Naive thymus-derived CD4-positive, alpha-beta T cell (primary cell): ENCODE results near the gene FBXL17. TPM values are rescaled to one million over a fixed set of nuclear protein-coding genes. Genes with fewer than 3 reads are reported as not detected.
A peak's percentile ranks its signal among the peaks of the same experiment; 100 is the strongest.

Experiments used
- ATAC-seq: fragments of 150-1000 bp; cut with Tn5 transposase; 2 replicates; pipeline ENCODE4 v1.10.0; 2021; ENCODE audit warnings: mild to moderate bottlenecking, moderate library complexity
- CTCF ChIA-PET: fragments of 350-600 bp; sonication (Branson Sonifier 250); formaldehyde crosslinking; loops from one replicate; lab custom pipeline; 2021; ENCODE audit warnings: antibody characterized with exemption; lab: Charles Lee
- POLR2A ChIA-PET: fragments of 350-600 bp; sonication (Branson Sonifier 250); formaldehyde crosslinking; loops from one replicate; lab custom pipeline; 2021; ENCODE audit warnings: antibody characterized with exemption, inconsistent platforms; lab: Charles Lee
- DNase-seq, 9 donors: peaks; one replicate each; pipeline versions ENCODE4 v3.0.0 to v3.0.0-alpha.2; 2020 to 2022; ENCODE audit warnings: mixed read lengths in 1 of 9
- H3K27ac ChIP-seq: one replicate; pipeline ENCODE4 v1.7.0; 2013; ENCODE audit warnings: mild to moderate bottlenecking, low read depth, low read length, moderate library complexity
- H3K27me3 ChIP-seq, 2 donors: one replicate each; pipeline ENCODE4 v1.7.0; 2013; ENCODE audit warnings: low read length in 2 of 2, mild to moderate bottlenecking in 2 of 2, moderate library complexity in 2 of 2; ENCODE audit not compliant: control insufficient read depth in 2 of 2, insufficient read depth in 2 of 2
- H3K36me3 ChIP-seq, 3 experiments: 1 replicate in 2 of 3; 2 replicates in 1 of 3; pipeline ENCODE4 v1.7.0; 2013; ENCODE audit warnings: low read length in 3 of 3, mild to moderate bottlenecking in 3 of 3, moderate library complexity in 1 of 3; ENCODE audit not compliant: insufficient read depth in 3 of 3, control insufficient read depth in 2 of 3
- H3K4me1 ChIP-seq, 2 donors: one replicate each; pipeline ENCODE4 v1.7.0; 2013; ENCODE audit warnings: low read length in 2 of 2, mild to moderate bottlenecking in 2 of 2, moderate library complexity in 1 of 2; ENCODE audit not compliant: control insufficient read depth in 2 of 2, insufficient read depth in 2 of 2
- H3K4me3 ChIP-seq: 2 replicates; pipeline ENCODE4 v1.7.0; 2013; ENCODE audit warnings: mild to moderate bottlenecking, low read length
- H3K9me3 ChIP-seq, 3 experiments: 1 replicate in 2 of 3; 2 replicates in 1 of 3; pipeline ENCODE4 v1.7.0; 2013; ENCODE audit warnings: low read length in 3 of 3; ENCODE audit not compliant: control insufficient read depth in 2 of 3
- H3K27ac Mint-ChIP-seq, 9 donors: one replicate each; pipeline ENCODE4 v1.8.0; 2020 to 2022; ENCODE audit warnings: mixed read lengths in 9 of 9, mild to moderate bottlenecking in 8 of 9, moderate library complexity in 5 of 9, inconsistent platforms in 2 of 9
- H3K27me3 Mint-ChIP-seq, 5 donors: one replicate each; pipeline ENCODE4 v1.8.0; 2021 to 2022; ENCODE audit warnings: mixed read lengths in 5 of 5, mild to moderate bottlenecking in 1 of 5
- H3K36me3 Mint-ChIP-seq, 5 donors: one replicate each; pipeline ENCODE4 v1.8.0; 2020 to 2022; ENCODE audit warnings: mixed read lengths in 5 of 5, mild to moderate bottlenecking in 3 of 5, inconsistent platforms in 1 of 5
- H3K4me1 Mint-ChIP-seq, 7 donors: one replicate each; pipeline ENCODE4 v1.8.0; 2020 to 2022; ENCODE audit warnings: mixed read lengths in 7 of 7, mild to moderate bottlenecking in 3 of 7, inconsistent platforms in 1 of 7
- H3K4me3 Mint-ChIP-seq, 10 donors: one replicate each; pipeline ENCODE4 v1.8.0; 2020 to 2022; ENCODE audit warnings: mild to moderate bottlenecking in 10 of 10, mixed read lengths in 10 of 10, moderate library complexity in 6 of 10, inconsistent platforms in 2 of 10
- H3K9me3 Mint-ChIP-seq, 11 donors: one replicate each; pipeline ENCODE4 v1.8.0; 2020 to 2022; ENCODE audit warnings: mixed read lengths in 11 of 11, mild to moderate bottlenecking in 4 of 11, inconsistent platforms in 1 of 11, moderate library complexity in 1 of 11
- intact Hi-C, 2 donors: fragments of 100-400 bp; cut with micrococcal nuclease; formaldehyde crosslinking; loops; one replicate each; pipeline ENCODE4 v1.15.1; 2023
- polyA plus RNA-seq, 2 donors: library from polyadenylated mRNA; unstranded; fragments of 300-500 nt; fragmentation: Illumina TruSeq; gene quantifications; one replicate each; pipeline ENCODE4 v1.2.3, GENCODE V29; 2021
- total RNA-seq, 6 experiments: library from RNA in 5 of 6; stranded (reverse) in 5 of 6; gene quantifications; 1 replicate in 5 of 6; 2 replicates in 1 of 6; pipeline ENCODE4 v1.2.3 and lab custom pipeline; 2021 to 2026

Gene FBXL17
- total and polyA plus RNA-seq, 7 experiments from 2014 or later = 4.4 to 28.4 (median 19.6) TPM

DNA sequence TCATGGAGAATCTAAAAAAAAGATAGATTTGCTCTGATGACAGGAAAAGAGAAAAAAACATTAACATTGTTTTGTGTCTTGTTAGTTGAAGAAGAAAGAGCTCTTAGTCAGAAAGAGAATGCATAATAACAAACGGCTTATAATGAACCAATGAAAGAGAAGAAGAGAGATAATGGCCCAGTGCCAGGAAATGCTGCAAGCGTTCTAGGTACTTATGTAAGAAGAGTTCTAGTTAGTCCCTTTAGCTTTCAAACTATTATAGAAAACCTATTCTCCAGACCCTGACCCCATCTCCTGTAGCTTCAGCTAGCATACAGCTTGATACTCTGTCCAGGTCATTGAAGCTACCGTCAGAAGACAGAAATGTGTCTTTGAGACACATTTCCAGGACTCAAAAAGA, 70.2 kb downstream of the FBXL17 start:
- ATAC-seq = no peak
- intact Hi-C loops = no loop called here
- no peak overlapping the region for H3K4me3 Mint-ChIP-seq
- no peaks in the 10 kb centered on the region for H3K27me3 ChIP-seq
- DNase-seq = peak in 1 of 9 donors; percentile 0
- no peaks in the 10 kb centered on the region for H3K9me3 ChIP-seq
- no peaks in the 10 kb centered on the region for H3K4me1 ChIP-seq
- H3K4me1 Mint-ChIP-seq = peaks cover 0 to 11% (median 0%) of the 10 kb centered on the region in 7 donors
- POLR2A ChIA-PET = no interaction called here
- H3K36me3 Mint-ChIP-seq = peaks cover 0 to 16% (median 4%) of the 10 kb centered on the region in 5 donors
- H3K27me3 Mint-ChIP-seq = no peaks in the 10 kb centered on the region
- CTCF ChIA-PET = no interaction called here
- H3K9me3 Mint-ChIP-seq = no peaks in the 10 kb centered on the region
- no peaks in the 10 kb centered on the region for H3K36me3 ChIP-seq
- H3K27ac ChIP-seq = no peak overlapping the region
- H3K27ac Mint-ChIP-seq = no peak overlapping the region
- H3K4me3 ChIP-seq = no peak overlapping the region

DNA sequence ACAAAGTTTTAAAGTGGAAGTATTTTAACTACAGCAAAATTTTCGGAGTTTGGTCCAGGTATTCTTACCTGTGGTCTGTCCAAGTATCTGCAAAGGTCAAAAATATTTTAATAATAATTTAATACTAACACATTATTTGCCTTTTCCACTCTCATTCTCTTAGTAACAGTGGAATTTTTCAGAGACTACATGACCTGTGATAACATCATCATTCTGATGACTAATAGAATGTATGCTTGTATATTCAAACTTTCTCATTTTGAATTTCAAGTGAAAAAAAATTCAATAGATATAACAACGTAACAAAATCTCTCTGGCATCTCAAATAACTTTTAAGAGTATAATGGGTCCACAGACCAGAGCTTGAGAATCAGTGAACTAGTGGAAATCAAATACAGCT, 78.3 kb downstream of the FBXL17 start:
- Mint-ChIP-seq H3K9me3 (no peaks in the 10 kb centered on the region), H3K36me3 (peaks cover 0 to 16% (median 0%) of the 10 kb centered on the region in 5 donors), H3K4me1 (peaks cover 0 to 10% (median 0%) of the 10 kb centered on the region in 7 donors), H3K27me3 (no peaks in the 10 kb centered on the region), H3K4me3 (no peak overlapping the region), H3K27ac (no peak overlapping the region)
- DNase-seq (no peak), ATAC-seq (no peak)
- H3K27ac ChIP-seq = no peak overlapping the region
- intact Hi-C loops = no loop called here
- H3K9me3 ChIP-seq = no peaks in the 10 kb centered on the region
- CTCF ChIA-PET = no interaction called here
- POLR2A ChIA-PET = no interaction called here
- peaks cover 0 to 4% of the 10 kb centered on the region in 2 donors for H3K4me1 ChIP-seq
- H3K36me3 ChIP-seq = no peaks in the 10 kb centered on the region
- no peaks in the 10 kb centered on the region for H3K27me3 ChIP-seq
- H3K4me3 ChIP-seq = no peak overlapping the region

DNA sequence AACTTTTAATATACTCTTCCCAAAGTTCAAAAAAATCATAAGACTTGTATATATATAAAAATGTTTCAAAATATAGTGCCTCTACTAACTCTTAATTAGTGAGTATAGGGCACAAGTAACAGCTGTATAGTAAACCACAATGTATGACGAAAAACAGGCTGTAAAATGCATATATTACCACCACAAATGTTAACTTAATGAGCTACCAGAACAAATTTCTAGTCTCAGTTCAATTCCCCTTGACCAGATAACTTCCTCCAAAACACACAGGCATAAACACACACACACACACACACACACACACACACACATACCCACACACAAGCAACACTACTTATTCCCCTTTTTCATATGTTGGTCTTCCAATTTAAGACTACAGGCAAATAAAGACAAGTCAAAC, 78.8 kb downstream of the FBXL17 start:
- Mint-ChIP-seq H3K27ac (no peak overlapping the region), H3K4me1 (peaks cover 0 to 10% (median 0%) of the 10 kb centered on the region in 7 donors), H3K27me3 (no peaks in the 10 kb centered on the region), H3K9me3 (no peaks in the 10 kb centered on the region), H3K4me3 (no peak overlapping the region), H3K36me3 (peaks cover 0 to 16% (median 0%) of the 10 kb centered on the region in 5 donors)
- Histone ChIP-seq H3K36me3 (no peaks in the 10 kb centered on the region), H3K27ac (no peak overlapping the region), H3K4me1 (peaks cover 0 to 4% of the 10 kb centered on the region in 2 donors), H3K9me3 (no peaks in the 10 kb centered on the region), H3K27me3 (no peaks in the 10 kb centered on the region), H3K4me3 (no peak overlapping the region)
- intact Hi-C loops = no loop called here
- ChIA-PET CTCF (no interaction called here), POLR2A (no interaction called here)
- no peak for DNase-seq
- no peak for ATAC-seq

DNA sequence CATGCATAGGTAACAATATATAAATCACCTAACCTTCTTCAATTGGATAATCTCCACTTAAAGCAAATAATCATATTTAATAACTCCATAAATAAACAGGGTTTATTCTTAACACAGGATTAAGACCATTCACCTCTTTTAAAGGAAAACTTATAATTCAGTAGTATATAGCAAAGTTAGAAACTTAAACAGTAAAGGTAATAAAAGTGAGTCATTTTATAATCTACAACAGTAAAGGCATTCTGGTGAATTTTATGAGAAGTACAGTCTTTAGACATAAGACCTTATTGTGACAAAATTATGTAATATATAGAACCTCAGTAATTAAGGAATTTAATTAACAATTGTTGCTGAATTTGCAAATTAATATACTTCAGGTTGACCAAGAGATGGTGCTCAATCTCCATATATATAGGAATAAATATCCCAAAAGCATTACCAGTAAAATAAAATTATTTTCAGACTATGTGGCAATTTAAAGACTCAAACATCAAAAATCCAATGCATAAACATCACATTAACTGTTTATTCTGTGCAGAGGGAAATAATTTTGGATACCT, 84.8 kb downstream of the FBXL17 start:
- DNase-seq (no peak), ATAC-seq (no peak)
- POLR2A ChIA-PET = no interaction called here
- H3K27ac ChIP-seq = no peak overlapping the region
- Mint-ChIP-seq H3K9me3 (no peaks in the 10 kb centered on the region), H3K4me3 (no peak overlapping the region), H3K27ac (no peak overlapping the region), H3K27me3 (no peaks in the 10 kb centered on the region), H3K36me3 (peaks cover 0 to 5% (median 4%) of the 10 kb centered on the region in 5 donors), H3K4me1 (peaks cover 0 to 22% (median 4%) of the 10 kb centered on the region in 7 donors)
- CTCF ChIA-PET = interaction anchor here (0.6 kb wide), 1 partner anchor 149 kb away, joined by 3 read pairs; no protein-coding TSS in a partner anchor
- no peaks in the 10 kb centered on the region for H3K27me3 ChIP-seq
- H3K4me3 ChIP-seq = no peak overlapping the region
- H3K36me3 ChIP-seq = no peaks in the 10 kb centered on the region
- intact Hi-C loops = no loop called here
- H3K4me1 ChIP-seq = peaks cover 0 to 4% of the 10 kb centered on the region in 2 donors
- H3K9me3 ChIP-seq = no peaks in the 10 kb centered on the region

DNA sequence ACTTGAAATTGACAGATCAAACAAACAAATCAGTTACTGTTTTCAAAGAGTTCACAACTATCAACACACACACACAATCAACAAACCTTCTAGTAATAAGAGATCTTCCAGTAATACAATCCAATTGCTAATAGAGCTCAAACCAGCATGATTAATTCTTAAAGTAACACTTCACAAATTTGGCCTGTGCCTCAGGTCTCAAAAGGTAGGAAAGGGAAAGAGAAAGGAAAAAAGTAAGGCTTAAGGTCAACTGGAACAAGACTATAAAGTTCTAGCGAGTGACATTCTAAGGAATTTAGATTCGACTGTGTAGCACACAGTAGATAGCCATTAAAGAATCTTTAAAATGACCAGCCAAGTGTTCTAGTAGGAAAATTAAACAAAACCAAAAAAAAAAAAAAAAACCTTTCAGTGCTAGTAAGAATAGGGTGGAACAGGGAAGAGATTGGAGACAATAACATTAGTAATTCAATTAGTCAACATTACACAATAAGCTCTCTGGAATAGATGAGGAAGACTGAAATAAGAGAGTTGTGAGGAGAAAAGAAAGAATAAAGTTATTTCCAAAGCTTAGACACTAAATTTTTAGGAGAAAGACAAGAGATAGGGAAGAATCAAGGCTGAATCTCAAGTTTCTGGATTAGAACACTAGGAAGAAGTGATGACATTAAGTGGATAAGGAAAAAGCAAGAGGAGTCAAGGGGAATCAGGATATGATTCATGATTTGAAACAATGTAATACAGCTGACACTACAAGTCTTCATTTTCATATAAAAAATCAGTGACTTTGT, 86.1 kb downstream of the FBXL17 start:
- ATAC-seq = no peak
- DNase-seq = no peak
- H3K27me3 ChIP-seq = no peaks in the 10 kb centered on the region
- POLR2A ChIA-PET = no interaction called here
- Mint-ChIP-seq H3K4me3 (no peak overlapping the region), H3K27me3 (no peaks in the 10 kb centered on the region), H3K9me3 (peaks cover 0 to 1% (median 0%) of the 10 kb centered on the region in 11 donors), H3K4me1 (peaks cover 0 to 21% (median 4%) of the 10 kb centered on the region in 7 donors), H3K36me3 (peaks cover 0 to 11% (median 9%) of the 10 kb centered on the region in 5 donors), H3K27ac (no peak overlapping the region)
- peaks cover 0 to 4% of the 10 kb centered on the region in 2 donors for H3K4me1 ChIP-seq
- intact Hi-C loops = no loop called here
- no peaks in the 10 kb centered on the region for H3K9me3 ChIP-seq
- CTCF ChIA-PET = interaction anchor here (0.7 kb wide), 2 partner anchors 360 to 551 kb away, joined by 3 to 4 read pairs; no protein-coding TSS in a partner anchor
- H3K36me3 ChIP-seq = no peaks in the 10 kb centered on the region
- no peak overlapping the region for H3K4me3 ChIP-seq
- no peak overlapping the region for H3K27ac ChIP-seq

DNA sequence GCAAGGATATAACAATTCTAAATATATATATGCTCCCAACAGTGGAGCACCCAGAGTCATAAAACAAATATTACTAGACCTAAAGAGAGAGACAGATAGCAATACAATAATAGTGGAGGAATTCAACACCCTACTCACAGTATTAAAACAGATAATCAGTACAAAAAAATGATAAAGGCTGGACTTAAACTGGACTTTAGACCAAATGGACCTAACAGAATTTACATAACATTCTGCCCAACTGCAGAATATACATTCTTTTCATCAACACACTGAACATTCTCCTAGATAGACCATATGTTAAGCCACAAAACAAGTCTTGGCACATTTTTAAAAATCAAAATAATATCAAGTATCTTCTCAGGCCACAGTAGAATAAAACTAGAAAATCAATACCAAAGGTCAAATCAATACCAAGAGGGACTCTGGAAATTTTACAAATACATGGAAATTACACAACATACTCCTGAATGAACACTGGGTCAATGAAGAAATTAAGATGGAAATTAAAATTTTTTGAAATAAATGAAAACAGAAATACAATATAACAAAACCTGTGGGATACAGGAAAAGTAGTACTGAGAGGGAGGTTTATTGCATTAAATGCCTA, 100.8 kb downstream of the FBXL17 start:
- H3K9me3 Mint-ChIP-seq = peaks cover 1 to 39% (median 28%) of the 10 kb centered on the region in 11 donors
- H3K27ac Mint-ChIP-seq = no peak overlapping the region
- no peaks in the 10 kb centered on the region for H3K27me3 Mint-ChIP-seq
- CTCF ChIA-PET = no interaction called here
- no peaks in the 10 kb centered on the region for H3K36me3 ChIP-seq
- intact Hi-C loops = no loop called here
- H3K36me3 Mint-ChIP-seq = peaks cover 6 to 74% (median 44%) of the 10 kb centered on the region in 5 donors
- no peak for ATAC-seq
- peaks cover 0 to 5% (median 0%) of the 10 kb centered on the region in 3 experiments for H3K9me3 ChIP-seq
- H3K4me3 ChIP-seq = no peak overlapping the region
- POLR2A ChIA-PET = no interaction called here
- H3K27ac ChIP-seq = no peak overlapping the region
- peak overlapping the region in 1 of 10 donors; percentile 2 for H3K4me3 Mint-ChIP-seq
- no peak for DNase-seq
- no peaks in the 10 kb centered on the region for H3K27me3 ChIP-seq
- no peaks in the 10 kb centered on the region for H3K4me1 ChIP-seq
- H3K4me1 Mint-ChIP-seq = peaks cover 10 to 48% (median 34%) of the 10 kb centered on the region in 7 donors
